MM.1S (cell line): ENCODE data around the gene ARHGDIB.

Experiments used
- DNase-seq: peaks from one replicate; pipeline ENCODE4 v3.0.0-alpha.2; 2015
- H2AFZ ChIP-seq: fragments of 300-600 bp; sonication (generic); 2 replicates; pipeline ENCODE4 v1.6.0; 2016; ENCODE audit warnings: antibody characterized with exemption, low read length
- H3F3A ChIP-seq: fragments of 300-600 bp; sonication (generic); 2 replicates; pipeline ENCODE4 v1.6.1; 2016; ENCODE audit warnings: mild to moderate bottlenecking, antibody characterized with exemption, low read length, moderate library complexity, mixed read lengths; ENCODE audit not compliant: insufficient read depth
- H3K27ac ChIP-seq: fragments of 300-600 bp; sonication (generic); 2 replicates; pipeline ENCODE4 v1.5.1; 2016; ENCODE audit warnings: mild to moderate bottlenecking, low read length
- H3K27me3 ChIP-seq: fragments of 300-600 bp; sonication (generic); replicated peaks from 2 replicates; pipeline ENCODE4 v1.6.0; 2016; ENCODE audit warnings: low read length; ENCODE audit not compliant: insufficient read depth
- H3K36me3 ChIP-seq: fragments of 300-600 bp; sonication (generic); replicated peaks from 2 replicates; pipeline ENCODE4 v1.6.1; 2016; ENCODE audit warnings: mild to moderate bottlenecking, low read length, mixed read lengths; ENCODE audit not compliant: insufficient read depth
- H3K4me1 ChIP-seq: fragments of 300-600 bp; sonication (generic); 2 replicates; pipeline ENCODE4 v1.6.1; 2016; ENCODE audit warnings: low read length, mixed read lengths
- H3K4me2 ChIP-seq: fragments of 300-600 bp; sonication (generic); 2 replicates; pipeline ENCODE4 v1.6.0; 2016; ENCODE audit warnings: low read depth, low read length
- H3K4me3 ChIP-seq: fragments of 300-600 bp; sonication (generic); 2 replicates; pipeline ENCODE4 v1.5.1; 2016; ENCODE audit warnings: low read length, mixed read lengths
- H3K79me2 ChIP-seq: fragments of 300-600 bp; sonication (generic); 2 replicates; pipeline ENCODE4 v1.6.1; 2016; ENCODE audit warnings: mixed run types, low read length, mixed read lengths
- H3K9ac ChIP-seq: fragments of 300-600 bp; sonication (generic); 2 replicates; pipeline ENCODE4 v1.6.1; 2016; ENCODE audit warnings: low read length, mixed read lengths
- H3K9me2 ChIP-seq: fragments of 300-600 bp; sonication (generic); replicated peaks from 2 replicates; pipeline ENCODE4 v1.6.1; 2016; ENCODE audit warnings: mild to moderate bottlenecking, low read length, mixed read lengths; ENCODE audit not compliant: insufficient read depth
- H3K9me3 ChIP-seq: fragments of 300-600 bp; sonication (generic); replicated peaks from 2 replicates; pipeline ENCODE4 v1.6.1; 2016; ENCODE audit warnings: mild to moderate bottlenecking, low read length, mixed read lengths; ENCODE audit not compliant: insufficient read depth
- H4K20me1 ChIP-seq: fragments of 300-600 bp; sonication (generic); 2 replicates; pipeline ENCODE4 v1.6.1; 2016; ENCODE audit warnings: mild to moderate bottlenecking, low read length, moderate library complexity, mixed read lengths; ENCODE audit not compliant: insufficient read depth
- EZH2 ChIP-seq: fragments of 300-600 bp; sonication (generic); optimal IDR thresholded peaks from 2 replicates; pipeline ENCODE3; 2017; ENCODE audit warnings: low read depth, mild to moderate bottlenecking, antibody characterized with exemption, low read length, mixed read lengths
- EZH2phosphoT487 ChIP-seq: fragments of 300-600 bp; sonication (generic); IDR thresholded peaks from 2 replicates; pipeline ENCODE4 v1.6.1; 2018; ENCODE audit warnings: antibody characterized with exemption, low read length
- TF ChIP-seq, protein P1 (sequence below): fragments of 300-600 bp; sonication (generic); IDR thresholded peaks from 2 replicates; pipeline ENCODE4 v1.5.1; 2016; ENCODE audit warnings: antibody characterized with exemption, low read length, mixed read lengths

The ARHGDIB gene

DNA sequence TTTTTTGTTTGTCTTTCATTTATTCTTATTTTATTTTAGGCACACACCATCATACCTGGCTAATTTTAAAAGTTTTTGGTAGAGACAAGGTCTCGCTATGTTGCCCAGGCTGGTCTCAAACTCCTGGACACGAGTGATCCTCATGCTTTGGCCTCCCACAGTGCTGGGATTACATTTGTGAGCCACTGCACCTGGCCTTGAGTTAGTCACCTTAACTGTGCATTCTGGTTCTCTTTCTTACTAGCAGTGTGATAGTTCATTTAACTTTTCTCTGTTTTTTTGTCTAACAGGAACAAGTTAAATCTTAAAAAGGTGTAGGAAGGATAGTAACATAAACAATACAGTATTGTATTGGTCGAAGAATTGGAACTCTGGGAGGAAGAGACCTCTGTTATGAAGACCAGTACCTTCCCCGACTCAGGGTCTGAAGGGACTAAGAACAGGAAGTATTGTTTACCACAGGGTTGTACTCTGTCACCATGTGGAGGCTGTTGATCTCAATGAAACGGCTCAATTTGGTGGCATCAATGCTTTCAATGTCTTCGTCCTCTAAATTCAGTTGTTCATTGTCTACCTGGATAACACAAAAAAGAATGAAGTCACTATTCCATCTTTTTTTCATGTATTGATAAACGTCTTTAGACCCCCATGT, 40.8 kb downstream of the ARHGDIB start:
- Histone ChIP-seq H3K27me3 (no peaks in the 10 kb centered on the region), H3K79me2 (no peaks in the 10 kb centered on the region), H2AFZ (0 out of 2 replicates have a peak overlapping the region, but pooled peaks have one; percentile 12), H3K4me1 (peaks cover 12% of the 10 kb centered on the region), H3K27ac (peak overlapping the region; percentile 1; the same call in 1 of the 2 replicates), H3K4me2 (no peak overlapping the region; the same call in 1 of the 2 replicates), H4K20me1 (no peaks in the 10 kb centered on the region), H3F3A (no peaks in the 10 kb centered on the region), H3K9me3 (no peaks in the 10 kb centered on the region), H3K9ac (no peak overlapping the region), H3K36me3 (no peaks in the 10 kb centered on the region), H3K9me2 (no peaks in the 10 kb centered on the region), H3K4me3 (no peak overlapping the region)
- TF ChIP-seq EZH2 (no peak), EZH2phosphoT487 (no peak)
- TF ChIP-seq, protein P1, sequence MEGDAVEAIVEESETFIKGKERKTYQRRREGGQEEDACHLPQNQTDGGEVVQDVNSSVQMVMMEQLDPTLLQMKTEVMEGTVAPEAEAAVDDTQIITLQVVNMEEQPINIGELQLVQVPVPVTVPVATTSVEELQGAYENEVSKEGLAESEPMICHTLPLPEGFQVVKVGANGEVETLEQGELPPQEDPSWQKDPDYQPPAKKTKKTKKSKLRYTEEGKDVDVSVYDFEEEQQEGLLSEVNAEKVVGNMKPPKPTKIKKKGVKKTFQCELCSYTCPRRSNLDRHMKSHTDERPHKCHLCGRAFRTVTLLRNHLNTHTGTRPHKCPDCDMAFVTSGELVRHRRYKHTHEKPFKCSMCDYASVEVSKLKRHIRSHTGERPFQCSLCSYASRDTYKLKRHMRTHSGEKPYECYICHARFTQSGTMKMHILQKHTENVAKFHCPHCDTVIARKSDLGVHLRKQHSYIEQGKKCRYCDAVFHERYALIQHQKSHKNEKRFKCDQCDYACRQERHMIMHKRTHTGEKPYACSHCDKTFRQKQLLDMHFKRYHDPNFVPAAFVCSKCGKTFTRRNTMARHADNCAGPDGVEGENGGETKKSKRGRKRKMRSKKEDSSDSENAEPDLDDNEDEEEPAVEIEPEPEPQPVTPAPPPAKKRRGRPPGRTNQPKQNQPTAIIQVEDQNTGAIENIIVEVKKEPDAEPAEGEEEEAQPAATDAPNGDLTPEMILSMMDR = no peak
- DNase-seq = peak; percentile 35

DNA sequence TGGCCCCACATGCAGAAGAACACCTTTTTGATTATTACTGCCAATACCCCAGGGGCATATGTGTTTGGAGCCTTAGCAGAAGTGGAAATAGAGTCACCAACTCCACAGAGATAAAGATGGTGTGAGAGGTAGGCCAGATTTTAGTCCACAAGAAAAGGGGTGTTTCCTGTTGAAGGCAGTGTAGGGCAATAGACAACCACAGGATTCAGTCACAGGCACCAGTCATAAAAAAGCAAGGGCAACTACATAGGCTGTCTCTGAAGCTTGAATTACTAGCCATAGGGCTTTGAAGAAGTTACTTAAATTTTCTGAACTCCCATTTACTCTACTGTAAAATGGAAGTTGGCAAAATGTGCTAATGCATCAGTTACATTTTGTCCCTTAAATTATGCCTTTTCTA, 41.9 kb downstream of the ARHGDIB start:
- Histone ChIP-seq H3K9me3 (no peaks in the 10 kb centered on the region), H4K20me1 (no peaks in the 10 kb centered on the region), H3F3A (no peaks in the 10 kb centered on the region), H3K4me1 (peaks cover 12% of the 10 kb centered on the region), H3K79me2 (no peaks in the 10 kb centered on the region), H2AFZ (no peak overlapping the region), H3K9ac (no peak overlapping the region), H3K4me2 (no peak overlapping the region), H3K27me3 (no peaks in the 10 kb centered on the region), H3K9me2 (no peaks in the 10 kb centered on the region), H3K36me3 (no peaks in the 10 kb centered on the region), H3K27ac (no peak overlapping the region), H3K4me3 (no peak overlapping the region)
- TF ChIP-seq EZH2phosphoT487 = no peak
- no peak for TF ChIP-seq EZH2
- TF ChIP-seq, protein P1 = no peak
- DNase-seq = no peak

DNA sequence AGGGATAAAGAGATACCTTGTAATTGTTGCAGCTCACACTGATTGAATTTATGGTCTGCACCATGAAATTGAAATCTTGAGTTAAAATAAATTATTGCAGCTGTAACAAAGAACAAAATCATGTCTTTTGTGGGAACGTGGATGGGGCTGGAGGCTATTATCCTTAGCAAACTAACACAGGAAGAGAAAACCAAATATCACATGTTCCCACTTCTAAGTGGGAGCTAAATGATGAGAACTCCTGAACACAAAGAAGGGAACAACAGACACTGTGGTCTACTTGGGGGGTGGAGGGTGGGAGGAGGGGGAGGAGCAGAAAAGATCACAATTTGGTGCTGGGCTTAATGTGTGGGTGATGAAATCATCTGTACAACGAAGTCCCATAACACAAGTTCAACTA, 45.7 kb downstream of the ARHGDIB start:
- Histone ChIP-seq H4K20me1 (no peaks in the 10 kb centered on the region), H3K4me1 (peaks cover 4% of the 10 kb centered on the region), H3K9me2 (no peaks in the 10 kb centered on the region), H2AFZ (no peak overlapping the region), H3K27ac (no peak overlapping the region), H3K79me2 (no peaks in the 10 kb centered on the region), H3K36me3 (no peaks in the 10 kb centered on the region), H3F3A (no peaks in the 10 kb centered on the region), H3K4me2 (no peak overlapping the region), H3K9ac (no peak overlapping the region), H3K4me3 (no peak overlapping the region), H3K27me3 (no peaks in the 10 kb centered on the region), H3K9me3 (no peaks in the 10 kb centered on the region)
- no peak for DNase-seq
- TF ChIP-seq EZH2phosphoT487 (no peak), EZH2 (no peak)
- TF ChIP-seq, protein P1 = no peak
